K562 (cell line): ENCODE measurements around the gene RNF141. TPM values are rescaled to one million over a fixed set of nuclear protein-coding genes. Genes with fewer than 3 reads are reported as not detected.

Source experiments
- ATF1 ChIP-seq, 2 experiments: fragments of 450-650 bp in 1 of 2; IDR thresholded peaks; 2 replicates each; pipeline ENCODE4 v1.6.1; 2016; ENCODE audit warnings: missing compliant biosample characterization in 1 of 2, missing genetic modification characterization in 1 of 2
- BMI1 ChIP-seq: fragments of 150-350 bp; IDR thresholded peaks from 2 replicates; pipeline ENCODE4 v1.6.1; 2014; ENCODE audit warnings: low read length
- GABPB1 ChIP-seq: sonication (generic); formaldehyde crosslinking; IDR thresholded peaks from 2 replicates; pipeline ENCODE4 v1.8.0; 2022; ENCODE audit warnings: mild to moderate bottlenecking, missing genetic modification reagents
- KDM1A ChIP-seq, 2 experiments: fragments of 450-650 bp; IDR thresholded peaks; 2 replicates each; pipeline ENCODE4 v1.6.1; 2016; ENCODE audit warnings: mild to moderate bottlenecking in 2 of 2
- MAFF ChIP-seq: IDR thresholded peaks from 2 replicates; pipeline ENCODE4 v1.6.1; 2012; ENCODE audit warnings: low read length, improper control_type of control experiment
- NR2F6 ChIP-seq: fragments of 450-650 bp; formaldehyde crosslinking; IDR thresholded peaks from 2 replicates; pipeline ENCODE4 v1.4.0; 2020; ENCODE audit warnings: mild to moderate bottlenecking
- PHB ChIP-seq: fragments of 250-450 bp; sonication (Bioruptor Pico); IDR thresholded peaks from 2 replicates; pipeline ENCODE4 v1.5.0; 2021
- SMAD3 ChIP-seq: fragments of 450-650 bp; formaldehyde crosslinking; conservative IDR thresholded peaks from 2 replicates; pipeline ENCODE4 v1.4.0; 2020; ENCODE audit warnings: mild to moderate bottlenecking
- TCFL5 ChIP-seq: fragments of 250-450 bp; sonication (Bioruptor Pico); conservative IDR thresholded peaks from 2 replicates; pipeline ENCODE4 v1.6.1; 2021; ENCODE audit warnings: mild to moderate bottlenecking, moderate library complexity, matching md5 sums
- ZNF316 ChIP-seq: fragments of 450-650 bp; IDR thresholded peaks from 2 replicates; pipeline ENCODE4 v1.6.1; 2016
- ZNF561 ChIP-seq: fragments of 450-650 bp; formaldehyde crosslinking; conservative IDR thresholded peaks from 2 replicates; pipeline ENCODE4 v1.4.0; 2020; ENCODE audit warnings: mild to moderate bottlenecking, moderate library complexity
- polyA plus RNA-seq, 8 experiments: library from polyadenylated mRNA; depleted of rRNA in 4 of 8; stranded (reverse) in 5 of 8; unstranded in 3 of 8; fragments of >200 nt; fragmentation: Nextera tagmentation in 2 of 8; fragmentation: Illumina TruSeq in 1 of 8; extraction: Ambion mirVana in 2 of 8; extraction: Trizol in 1 of 8; gene quantifications; 2 replicates each; pipeline versions ENCODE4 v1.2.1 to v1.2.3, GENCODE V29; 2011 to 2014; ENCODE audit warnings: inconsistent platforms in 1 of 8, missing spikeins in 1 of 8
- total RNA-seq, 7 experiments: library from RNA; depleted of rRNA in 6 of 7; stranded (reverse); fragments of >200 nt in 6 of 7; fragmentation: Illumina TruSeq in 2 of 7; extraction: Trizol in 2 of 7; gene quantifications; 2 replicates each; pipeline versions ENCODE4 v1.2.1 to v1.2.3, GENCODE V29; 2011 to 2021; ENCODE audit warnings: low replicate concordance in 1 of 7
- TF ChIP-seq, protein P1 (sequence below): sonication (generic); formaldehyde crosslinking; IDR thresholded peaks from 2 replicates; pipeline ENCODE4 v1.8.0; 2022; ENCODE audit warnings: mild to moderate bottlenecking, missing genetic modification reagents
- TF ChIP-seq, protein P2 (sequence below): fragments of 250-450 bp; sonication (Bioruptor Pico); IDR thresholded peaks from 2 replicates; pipeline ENCODE4 v1.5.0; 2021; ENCODE audit warnings: mild to moderate bottlenecking, borderline replicate concordance
- TF ChIP-seq, protein P3 (sequence below): fragments of 250-450 bp; sonication (Bioruptor Pico); IDR thresholded peaks from 2 replicates; pipeline ENCODE4 v1.8.0; 2021; ENCODE audit warnings: moderate library complexity, mild to moderate bottlenecking, inconsistent platforms
- TF ChIP-seq, protein P4 (sequence below): fragments of 200-800 bp; sonication (Bioruptor generic); IDR thresholded peaks from 2 replicates; pipeline ENCODE4 v1.6.1; 2017; ENCODE audit warnings: missing genetic modification characterization, missing compliant biosample characterization
- TF ChIP-seq, protein P5 (sequence below): fragments of 450-650 bp; formaldehyde crosslinking; IDR thresholded peaks from 2 replicates; pipeline ENCODE4 v1.4.0; 2020; ENCODE audit warnings: mild to moderate bottlenecking, mixed read lengths

Gene RNF141
- total and polyA plus RNA-seq, 9 of the 15 experiments (the other 6 are each of a cell fraction or from before 2014, with no cell fraction given) = 9.7 to 51.9 (median 18.9) TPM

DNA sequence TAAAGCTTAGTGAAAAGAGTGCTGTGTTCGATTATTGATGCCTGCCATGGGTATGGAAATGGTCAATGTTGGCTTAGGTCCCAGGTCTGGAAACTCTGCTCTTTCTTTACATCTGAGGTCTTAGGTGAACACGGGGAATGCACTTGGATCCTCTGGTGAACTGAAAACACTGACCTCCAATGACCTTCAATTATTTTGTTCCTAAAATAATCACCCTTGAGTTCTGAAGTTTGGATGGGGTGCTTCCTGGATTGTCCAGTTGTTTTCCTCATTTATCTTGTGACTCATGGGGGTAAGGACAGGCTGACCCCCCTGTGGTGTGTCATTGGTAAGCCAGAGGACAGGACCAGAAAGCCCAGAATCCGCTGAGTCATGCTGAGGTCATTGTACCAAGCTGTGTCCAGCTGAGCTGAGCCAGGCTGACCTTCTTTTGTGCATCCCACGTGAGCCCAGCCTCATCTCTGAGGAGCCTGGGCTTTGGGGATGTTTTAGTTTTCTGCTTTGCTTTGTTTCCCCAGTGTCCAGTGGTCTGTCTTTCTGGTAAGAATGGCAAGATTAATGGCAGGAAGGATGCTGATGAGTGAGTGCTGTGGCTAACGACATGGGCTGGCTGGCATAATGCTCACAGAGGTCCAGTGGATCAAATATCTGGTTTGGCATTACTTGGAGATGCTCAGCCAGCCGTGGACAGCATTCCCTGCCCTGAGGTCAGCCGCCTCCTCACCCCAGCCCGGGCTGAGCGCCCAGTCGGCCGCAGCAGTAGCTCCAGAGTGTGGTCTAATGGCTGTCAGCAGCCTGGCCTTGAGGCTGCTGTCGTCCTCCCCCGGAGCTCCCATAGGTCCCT, 50.4 kb downstream of the RNF141 start (continued):
- TF ChIP-seq NR2F6 (CRISPR knock-in tag) (no peak), PHB (CRISPR knock-in tag) (no peak), GABPB1 (CRISPR knock-in tag) (no peak), KDM1A (IDR thresholded peaks at IDR 0.05) (peak; percentile 45 to 52), BMI1 (no peak), ATF1 (CRISPR knock-in tag; IDR thresholded peaks at IDR 0.05) (no peak), ATF1 (tag; IDR thresholded peaks at IDR 0.05) (peak; percentile 83), TCFL5 (CRISPR knock-in tag) (no peak), SMAD3 (CRISPR knock-in tag) (0 out of 2 replicates have a peak, but pooled peaks have one; percentile 29), MAFF (peak; percentile 98), ZNF316 (peak; percentile 99), ZNF561 (CRISPR knock-in tag) (no peak)
- TF ChIP-seq, protein P1, sequence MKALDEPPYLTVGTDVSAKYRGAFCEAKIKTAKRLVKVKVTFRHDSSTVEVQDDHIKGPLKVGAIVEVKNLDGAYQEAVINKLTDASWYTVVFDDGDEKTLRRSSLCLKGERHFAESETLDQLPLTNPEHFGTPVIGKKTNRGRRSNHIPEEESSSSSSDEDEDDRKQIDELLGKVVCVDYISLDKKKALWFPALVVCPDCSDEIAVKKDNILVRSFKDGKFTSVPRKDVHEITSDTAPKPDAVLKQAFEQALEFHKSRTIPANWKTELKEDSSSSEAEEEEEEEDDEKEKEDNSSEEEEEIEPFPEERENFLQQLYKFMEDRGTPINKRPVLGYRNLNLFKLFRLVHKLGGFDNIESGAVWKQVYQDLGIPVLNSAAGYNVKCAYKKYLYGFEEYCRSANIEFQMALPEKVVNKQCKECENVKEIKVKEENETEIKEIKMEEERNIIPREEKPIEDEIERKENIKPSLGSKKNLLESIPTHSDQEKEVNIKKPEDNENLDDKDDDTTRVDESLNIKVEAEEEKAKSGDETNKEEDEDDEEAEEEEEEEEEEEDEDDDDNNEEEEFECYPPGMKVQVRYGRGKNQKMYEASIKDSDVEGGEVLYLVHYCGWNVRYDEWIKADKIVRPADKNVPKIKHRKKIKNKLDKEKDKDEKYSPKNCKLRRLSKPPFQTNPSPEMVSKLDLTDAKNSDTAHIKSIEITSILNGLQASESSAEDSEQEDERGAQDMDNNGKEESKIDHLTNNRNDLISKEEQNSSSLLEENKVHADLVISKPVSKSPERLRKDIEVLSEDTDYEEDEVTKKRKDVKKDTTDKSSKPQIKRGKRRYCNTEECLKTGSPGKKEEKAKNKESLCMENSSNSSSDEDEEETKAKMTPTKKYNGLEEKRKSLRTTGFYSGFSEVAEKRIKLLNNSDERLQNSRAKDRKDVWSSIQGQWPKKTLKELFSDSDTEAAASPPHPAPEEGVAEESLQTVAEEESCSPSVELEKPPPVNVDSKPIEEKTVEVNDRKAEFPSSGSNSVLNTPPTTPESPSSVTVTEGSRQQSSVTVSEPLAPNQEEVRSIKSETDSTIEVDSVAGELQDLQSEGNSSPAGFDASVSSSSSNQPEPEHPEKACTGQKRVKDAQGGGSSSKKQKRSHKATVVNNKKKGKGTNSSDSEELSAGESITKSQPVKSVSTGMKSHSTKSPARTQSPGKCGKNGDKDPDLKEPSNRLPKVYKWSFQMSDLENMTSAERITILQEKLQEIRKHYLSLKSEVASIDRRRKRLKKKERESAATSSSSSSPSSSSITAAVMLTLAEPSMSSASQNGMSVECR (CRISPR knock-in tag) = no peak
- TF ChIP-seq, protein P2, sequence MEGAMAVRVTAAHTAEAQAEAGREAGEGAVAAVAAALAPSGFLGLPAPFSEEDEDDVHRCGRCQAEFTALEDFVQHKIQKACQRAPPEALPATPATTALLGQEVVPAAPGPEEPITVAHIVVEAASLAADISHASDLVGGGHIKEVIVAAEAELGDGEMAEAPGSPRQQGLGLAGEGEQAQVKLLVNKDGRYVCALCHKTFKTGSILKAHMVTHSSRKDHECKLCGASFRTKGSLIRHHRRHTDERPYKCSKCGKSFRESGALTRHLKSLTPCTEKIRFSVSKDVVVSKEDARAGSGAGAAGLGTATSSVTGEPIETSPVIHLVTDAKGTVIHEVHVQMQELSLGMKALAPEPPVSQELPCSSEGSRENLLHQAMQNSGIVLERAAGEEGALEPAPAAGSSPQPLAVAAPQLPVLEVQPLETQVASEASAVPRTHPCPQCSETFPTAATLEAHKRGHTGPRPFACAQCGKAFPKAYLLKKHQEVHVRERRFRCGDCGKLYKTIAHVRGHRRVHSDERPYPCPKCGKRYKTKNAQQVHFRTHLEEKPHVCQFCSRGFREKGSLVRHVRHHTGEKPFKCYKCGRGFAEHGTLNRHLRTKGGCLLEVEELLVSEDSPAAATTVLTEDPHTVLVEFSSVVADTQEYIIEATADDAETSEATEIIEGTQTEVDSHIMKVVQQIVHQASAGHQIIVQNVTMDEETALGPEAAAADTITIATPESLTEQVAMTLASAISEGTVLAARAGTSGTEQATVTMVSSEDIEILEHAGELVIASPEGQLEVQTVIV = no peak
- TF ChIP-seq, protein P3, sequence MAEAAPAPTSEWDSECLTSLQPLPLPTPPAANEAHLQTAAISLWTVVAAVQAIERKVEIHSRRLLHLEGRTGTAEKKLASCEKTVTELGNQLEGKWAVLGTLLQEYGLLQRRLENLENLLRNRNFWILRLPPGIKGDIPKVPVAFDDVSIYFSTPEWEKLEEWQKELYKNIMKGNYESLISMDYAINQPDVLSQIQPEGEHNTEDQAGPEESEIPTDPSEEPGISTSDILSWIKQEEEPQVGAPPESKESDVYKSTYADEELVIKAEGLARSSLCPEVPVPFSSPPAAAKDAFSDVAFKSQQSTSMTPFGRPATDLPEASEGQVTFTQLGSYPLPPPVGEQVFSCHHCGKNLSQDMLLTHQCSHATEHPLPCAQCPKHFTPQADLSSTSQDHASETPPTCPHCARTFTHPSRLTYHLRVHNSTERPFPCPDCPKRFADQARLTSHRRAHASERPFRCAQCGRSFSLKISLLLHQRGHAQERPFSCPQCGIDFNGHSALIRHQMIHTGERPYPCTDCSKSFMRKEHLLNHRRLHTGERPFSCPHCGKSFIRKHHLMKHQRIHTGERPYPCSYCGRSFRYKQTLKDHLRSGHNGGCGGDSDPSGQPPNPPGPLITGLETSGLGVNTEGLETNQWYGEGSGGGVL (CRISPR knock-in tag) = no peak
- TF ChIP-seq, protein P4, sequence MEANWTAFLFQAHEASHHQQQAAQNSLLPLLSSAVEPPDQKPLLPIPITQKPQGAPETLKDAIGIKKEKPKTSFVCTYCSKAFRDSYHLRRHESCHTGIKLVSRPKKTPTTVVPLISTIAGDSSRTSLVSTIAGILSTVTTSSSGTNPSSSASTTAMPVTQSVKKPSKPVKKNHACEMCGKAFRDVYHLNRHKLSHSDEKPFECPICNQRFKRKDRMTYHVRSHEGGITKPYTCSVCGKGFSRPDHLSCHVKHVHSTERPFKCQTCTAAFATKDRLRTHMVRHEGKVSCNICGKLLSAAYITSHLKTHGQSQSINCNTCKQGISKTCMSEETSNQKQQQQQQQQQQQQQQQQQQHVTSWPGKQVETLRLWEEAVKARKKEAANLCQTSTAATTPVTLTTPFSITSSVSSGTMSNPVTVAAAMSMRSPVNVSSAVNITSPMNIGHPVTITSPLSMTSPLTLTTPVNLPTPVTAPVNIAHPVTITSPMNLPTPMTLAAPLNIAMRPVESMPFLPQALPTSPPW (CRISPR knock-in tag) = peak; percentile 94
- TF ChIP-seq, protein P5, sequence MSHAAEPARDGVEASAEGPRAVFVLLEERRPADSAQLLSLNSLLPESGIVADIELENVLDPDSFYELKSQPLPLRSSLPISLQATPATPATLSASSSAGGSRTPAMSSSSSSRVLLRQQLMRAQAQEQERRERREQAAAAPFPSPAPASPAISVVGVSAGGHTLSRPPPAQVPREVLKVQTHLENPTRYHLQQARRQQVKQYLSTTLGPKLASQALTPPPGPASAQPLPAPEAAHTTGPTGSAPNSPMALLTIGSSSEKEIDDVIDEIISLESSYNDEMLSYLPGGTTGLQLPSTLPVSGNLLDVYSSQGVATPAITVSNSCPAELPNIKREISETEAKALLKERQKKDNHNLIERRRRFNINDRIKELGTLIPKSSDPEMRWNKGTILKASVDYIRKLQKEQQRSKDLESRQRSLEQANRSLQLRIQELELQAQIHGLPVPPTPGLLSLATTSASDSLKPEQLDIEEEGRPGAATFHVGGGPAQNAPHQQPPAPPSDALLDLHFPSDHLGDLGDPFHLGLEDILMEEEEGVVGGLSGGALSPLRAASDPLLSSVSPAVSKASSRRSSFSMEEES (CRISPR knock-in tag) = no peak
